Astrocyte (in vitro differentiated cells and primary cell): Measurements from ENCODE around the gene DRC1. TPM values are rescaled to one million over a fixed set of nuclear protein-coding genes. Genes with fewer than 3 reads are reported as not detected.

Source experiments
- DNase-seq: peaks from one replicate; pipeline ENCODE4 v3.0.0-alpha.2; 2010; ENCODE audit warnings: low read depth
- FAIRE-seq: peaks from 2 replicates; lab custom pipeline; 2011; peaks lifted over from hg19 to GRCh38; lab: Jason Lieb, UNC
- H2AFZ ChIP-seq: 2 replicates; pipeline ENCODE4 v1.6.0; 2012; ENCODE audit warnings: low read depth, low read length, inconsistent platforms
- H3K27ac ChIP-seq: 2 replicates; pipeline ENCODE4 v1.5.1; 2011; ENCODE audit warnings: low read depth, low read length, inconsistent platforms
- H3K27me3 ChIP-seq: 2 replicates; pipeline ENCODE4 v1.6.0; 2011; ENCODE audit warnings: low read length, inconsistent platforms; ENCODE audit not compliant: insufficient read depth
- H3K36me3 ChIP-seq: 2 replicates; pipeline ENCODE4 v1.5.1; 2011; ENCODE audit warnings: low read length, inconsistent platforms; ENCODE audit not compliant: insufficient read depth
- H3K4me1 ChIP-seq: 2 replicates; pipeline ENCODE4 v1.5.1; 2011; ENCODE audit warnings: low read length, inconsistent platforms; ENCODE audit not compliant: insufficient read depth
- H3K4me2 ChIP-seq: 2 replicates; pipeline ENCODE4 v1.6.0; 2012; ENCODE audit warnings: low read length, inconsistent platforms
- H3K4me3 ChIP-seq: 2 replicates; pipeline ENCODE4 v1.5.1; 2011; ENCODE audit warnings: low read depth, mild to moderate bottlenecking, low read length, inconsistent platforms; ENCODE audit not compliant: insufficient read depth
- H3K79me2 ChIP-seq: 2 replicates; pipeline ENCODE4 v1.6.0; 2012; ENCODE audit warnings: mild to moderate bottlenecking, low read length, inconsistent platforms; ENCODE audit not compliant: insufficient read depth
- H3K9ac ChIP-seq: 2 replicates; pipeline ENCODE4 v1.6.0; 2012; ENCODE audit warnings: mild to moderate bottlenecking, low read length, inconsistent platforms
- H3K9me3 ChIP-seq: 2 replicates; pipeline ENCODE4 v1.5.1; 2012; ENCODE audit warnings: low read depth, mild to moderate bottlenecking, low read length, inconsistent platforms; ENCODE audit not compliant: insufficient read depth
- H4K20me1 ChIP-seq: 2 replicates; pipeline ENCODE4 v1.6.0; 2012; ENCODE audit warnings: low read length, inconsistent platforms; ENCODE audit not compliant: insufficient read depth
- H3K27ac Mint-ChIP-seq: one replicate; pipeline ENCODE4 v1.8.0; 2021; ENCODE audit warnings: mild to moderate bottlenecking, mixed read lengths; ENCODE audit not compliant: unreplicated experiment
- H3K27me3 Mint-ChIP-seq: one replicate; pipeline ENCODE4 v1.8.0; 2021; ENCODE audit warnings: low read depth, mixed read lengths; ENCODE audit not compliant: unreplicated experiment
- H3K36me3 Mint-ChIP-seq: one replicate; pipeline ENCODE4 v1.8.0; 2021; ENCODE audit warnings: low read depth, mixed read lengths; ENCODE audit not compliant: unreplicated experiment
- H3K4me1 Mint-ChIP-seq: one replicate; pipeline ENCODE4 v1.8.0; 2021; ENCODE audit warnings: low read depth, mixed read lengths; ENCODE audit not compliant: unreplicated experiment
- H3K4me3 Mint-ChIP-seq: one replicate; pipeline ENCODE4 v1.8.0; 2021; ENCODE audit warnings: mild to moderate bottlenecking, moderate library complexity, mixed read lengths; ENCODE audit not compliant: unreplicated experiment
- H3K9me3 Mint-ChIP-seq: one replicate; pipeline ENCODE4 v1.8.0; 2021; ENCODE audit warnings: mild to moderate bottlenecking, mixed read lengths; ENCODE audit not compliant: unreplicated experiment
- EZH2 ChIP-seq: IDR thresholded peaks from 2 replicates; pipeline ENCODE4 v1.6.1; 2012; ENCODE audit warnings: mild to moderate bottlenecking, low read length, inconsistent platforms; ENCODE audit not compliant: insufficient read depth
- total RNA-seq: library from RNA; stranded (reverse); gene quantifications from 2 replicates; pipeline ENCODE4 v1.2.1, GENCODE V29; 2021
- TF ChIP-seq, protein P1 (sequence below): IDR thresholded peaks from 2 replicates; pipeline ENCODE4 v1.5.1; 2011; ENCODE audit warnings: low read depth, mild to moderate bottlenecking, inconsistent platforms, low read length, moderate library complexity; ENCODE audit not compliant: insufficient read depth

Gene DRC1
- total RNA-seq, 1 donor from 2014 or later, result 0.27 TPM

DNA sequence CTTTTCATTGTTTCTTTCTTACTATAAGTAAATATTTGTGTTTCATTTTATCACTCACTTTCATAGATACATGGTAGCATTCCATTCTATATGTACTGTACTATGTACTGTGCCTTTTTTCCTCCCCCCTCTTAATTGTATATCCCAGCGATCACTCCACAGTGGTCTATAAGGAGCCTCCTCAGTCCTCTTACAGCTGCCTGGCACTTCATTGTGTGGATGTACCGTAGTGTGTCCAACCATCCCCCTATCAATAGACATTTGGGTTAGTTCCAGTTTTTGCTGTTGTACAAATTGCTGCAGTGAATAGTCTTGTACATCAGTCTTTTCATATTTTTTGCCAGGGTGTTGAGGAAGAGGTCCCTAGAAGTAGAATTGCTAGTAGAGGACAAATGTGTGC lies 21.4 kb upstream of the DRC1 start:
- FAIRE-seq (no peak), DNase-seq (no peak)
- Mint-ChIP-seq H3K27ac (no peak overlapping the region), H3K27me3 (no peaks in the 10 kb centered on the region), H3K36me3 (peaks cover 10% of the 10 kb centered on the region), H3K4me1 (no peaks in the 10 kb centered on the region), H3K4me3 (no peak overlapping the region), H3K9me3 (no peaks in the 10 kb centered on the region)
- peaks cover 14% of the 10 kb centered on the region for H3K36me3 ChIP-seq
- H3K4me1 ChIP-seq, result no peaks in the 10 kb centered on the region
- no peak overlapping the region for H3K9ac ChIP-seq
- no peaks in the 10 kb centered on the region for H3K27me3 ChIP-seq
- TF ChIP-seq EZH2, result no peak
- TF ChIP-seq, protein P1, sequence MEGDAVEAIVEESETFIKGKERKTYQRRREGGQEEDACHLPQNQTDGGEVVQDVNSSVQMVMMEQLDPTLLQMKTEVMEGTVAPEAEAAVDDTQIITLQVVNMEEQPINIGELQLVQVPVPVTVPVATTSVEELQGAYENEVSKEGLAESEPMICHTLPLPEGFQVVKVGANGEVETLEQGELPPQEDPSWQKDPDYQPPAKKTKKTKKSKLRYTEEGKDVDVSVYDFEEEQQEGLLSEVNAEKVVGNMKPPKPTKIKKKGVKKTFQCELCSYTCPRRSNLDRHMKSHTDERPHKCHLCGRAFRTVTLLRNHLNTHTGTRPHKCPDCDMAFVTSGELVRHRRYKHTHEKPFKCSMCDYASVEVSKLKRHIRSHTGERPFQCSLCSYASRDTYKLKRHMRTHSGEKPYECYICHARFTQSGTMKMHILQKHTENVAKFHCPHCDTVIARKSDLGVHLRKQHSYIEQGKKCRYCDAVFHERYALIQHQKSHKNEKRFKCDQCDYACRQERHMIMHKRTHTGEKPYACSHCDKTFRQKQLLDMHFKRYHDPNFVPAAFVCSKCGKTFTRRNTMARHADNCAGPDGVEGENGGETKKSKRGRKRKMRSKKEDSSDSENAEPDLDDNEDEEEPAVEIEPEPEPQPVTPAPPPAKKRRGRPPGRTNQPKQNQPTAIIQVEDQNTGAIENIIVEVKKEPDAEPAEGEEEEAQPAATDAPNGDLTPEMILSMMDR, result no peak
- no peak overlapping the region for H3K4me2 ChIP-seq
- no peak overlapping the region for H2AFZ ChIP-seq
- no peak overlapping the region for H3K27ac ChIP-seq
- H3K4me3 ChIP-seq, result no peak overlapping the region
- no peaks in the 10 kb centered on the region for H3K79me2 ChIP-seq
- peaks cover 17% of the 10 kb centered on the region for H4K20me1 ChIP-seq
- H3K9me3 ChIP-seq, result no peaks in the 10 kb centered on the region

DNA sequence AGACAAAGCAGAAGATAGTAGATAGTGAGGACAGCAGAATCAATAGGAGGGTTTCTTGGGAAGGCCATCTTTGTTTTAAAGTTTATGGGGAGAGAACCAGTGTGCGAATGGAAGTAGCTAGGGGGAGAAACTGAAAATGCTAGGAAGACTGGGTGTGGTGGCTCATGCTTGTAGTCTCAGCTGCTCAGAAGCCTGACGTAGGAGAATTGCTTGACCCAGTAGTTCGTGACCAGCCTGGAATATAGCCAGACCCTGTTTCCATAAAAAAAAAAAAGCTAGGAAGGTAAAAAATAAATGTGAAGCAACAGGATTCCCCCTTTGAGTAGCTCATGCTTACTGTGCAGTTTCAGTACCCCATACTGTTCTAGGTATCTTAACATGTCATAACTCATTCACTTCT lies 19.2 kb upstream of the DRC1 start:
- no peak overlapping the region for H3K9ac ChIP-seq
- no peak overlapping the region for H3K27ac Mint-ChIP-seq
- H3K4me2 ChIP-seq, result no peak overlapping the region
- H3K4me1 ChIP-seq, result no peaks in the 10 kb centered on the region
- no peaks in the 10 kb centered on the region for H3K27me3 Mint-ChIP-seq
- no peak overlapping the region for H2AFZ ChIP-seq
- H3K27me3 ChIP-seq, result no peaks in the 10 kb centered on the region
- H3K36me3 ChIP-seq, result peaks cover 7% of the 10 kb centered on the region
- TF ChIP-seq, protein P1, result no peak
- no peak for TF ChIP-seq EZH2
- DNase-seq (no peak), FAIRE-seq (no peak)
- no peaks in the 10 kb centered on the region for H3K9me3 Mint-ChIP-seq
- no peak overlapping the region for H3K4me3 Mint-ChIP-seq
- H3K79me2 ChIP-seq, result no peaks in the 10 kb centered on the region
- H3K27ac ChIP-seq, result no peak overlapping the region
- H3K4me1 Mint-ChIP-seq, result no peaks in the 10 kb centered on the region
- peaks cover 17% of the 10 kb centered on the region for H4K20me1 ChIP-seq
- H3K4me3 ChIP-seq, result no peak overlapping the region
- no peaks in the 10 kb centered on the region for H3K9me3 ChIP-seq
- H3K36me3 Mint-ChIP-seq, result peaks cover 10% of the 10 kb centered on the region

DNA sequence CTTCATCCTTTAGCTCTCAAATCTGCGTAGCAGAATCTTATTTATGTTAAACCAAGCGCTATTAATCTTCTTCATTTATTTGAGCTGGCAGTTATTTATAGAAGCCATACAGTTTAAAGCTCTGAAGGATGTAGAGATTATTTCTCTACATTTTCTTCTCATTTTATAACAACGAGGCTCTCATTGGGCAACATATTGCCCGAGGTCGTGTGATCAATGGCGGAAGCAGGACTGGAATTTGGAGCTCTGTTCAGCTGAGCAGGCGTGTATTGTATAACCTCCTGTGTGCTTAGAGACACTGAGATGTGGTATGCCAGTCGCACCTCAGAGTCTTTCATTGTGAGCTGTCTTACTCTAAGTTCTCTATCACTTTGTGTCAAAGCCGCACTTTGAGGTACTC lies 17.5 kb upstream of the DRC1 start:
- Histone ChIP-seq H2AFZ (no peak overlapping the region), H3K27me3 (no peaks in the 10 kb centered on the region), H3K9ac (no peak overlapping the region), H4K20me1 (peaks cover 10% of the 10 kb centered on the region), H3K27ac (no peak overlapping the region), H3K9me3 (no peaks in the 10 kb centered on the region), H3K36me3 (peaks cover 11% of the 10 kb centered on the region), H3K4me1 (no peaks in the 10 kb centered on the region), H3K4me2 (no peak overlapping the region), H3K79me2 (no peaks in the 10 kb centered on the region), H3K4me3 (no peak overlapping the region)
- H3K27ac Mint-ChIP-seq, result no peak overlapping the region
- H3K36me3 Mint-ChIP-seq, result peaks cover 7% of the 10 kb centered on the region
- no peaks in the 10 kb centered on the region for H3K4me1 Mint-ChIP-seq
- no peak overlapping the region for H3K4me3 Mint-ChIP-seq
- FAIRE-seq (no peak), DNase-seq (no peak)
- H3K27me3 Mint-ChIP-seq, result no peaks in the 10 kb centered on the region
- TF ChIP-seq EZH2, result no peak
- TF ChIP-seq, protein P1, result no peak
- H3K9me3 Mint-ChIP-seq, result no peaks in the 10 kb centered on the region
